Lower leg skin (tissue), 3 donors: ENCODE measurements around the gene FRAT1.

Experiments
- CTCF ChIP-seq, 3 donors: fragments of 450-650 bp; IDR thresholded peaks; one replicate each; pipeline ENCODE4 v1.5.1; 2016; ENCODE audit warnings: antibody characterized with exemption in 3 of 3, mild to moderate bottlenecking in 3 of 3, moderate library complexity in 2 of 3
- POLR2A ChIP-seq, 2 donors: fragments of 450-650 bp; IDR thresholded peaks; one replicate each; pipeline ENCODE4 v1.6.1; 2016 to 2017; ENCODE audit warnings: antibody characterized with exemption in 2 of 2, mild to moderate bottlenecking in 1 of 2, moderate library complexity in 1 of 2

- TF ChIP-seq POLR2A (IDR thresholded peaks at IDR 0.05) (no peak), CTCF (IDR thresholded peaks at IDR 0.05) (no peak)
Observed at GRCh38 chr10:97356918-97357317, 37.8 kb downstream of the FRAT1 start.
